B cell (primary cell): ENCODE data around the gene ARHGAP23. TPM values are rescaled to one million over a fixed set of nuclear protein-coding genes. Genes with fewer than 3 reads are reported as not detected.

ENCODE experiments used
- ATAC-seq: fragments of 200-7000 bp; cut with Tn5 transposase; one replicate; pipeline ENCODE4 v1.10.0; 2021; ENCODE audit warnings: low read depth, mild to moderate bottlenecking, moderate number of reproducible peaks, moderate library complexity
- CTCF ChIA-PET: fragments of 350-600 bp; sonication (Branson Sonifier 250); formaldehyde crosslinking; loops from one replicate; lab custom pipeline; 2021; ENCODE audit warnings: antibody characterized with exemption, inconsistent platforms; lab: Charles Lee
- POLR2A ChIA-PET: fragments of 350-600 bp; sonication (Branson Sonifier 250); formaldehyde crosslinking; loops from one replicate; lab custom pipeline; 2021; ENCODE audit warnings: antibody characterized with exemption; lab: Charles Lee
- DNase-seq: peaks from one replicate; pipeline ENCODE4 v3.0.0; 2013
- H2AFZ ChIP-seq: 2 replicates; pipeline ENCODE4 v1.6.1; 2012; ENCODE audit warnings: mild to moderate bottlenecking, low read depth, low read length; ENCODE audit not compliant: insufficient read depth, poor library complexity, severe bottlenecking
- H3K27ac ChIP-seq, 2 donors: 1 replicate in 1 of 2; 2 replicates in 1 of 2; pipeline ENCODE4 v1.5.1; 2012 to 2013; ENCODE audit warnings: low read length in 2 of 2, mild to moderate bottlenecking in 2 of 2, moderate library complexity in 1 of 2
- H3K27me3 ChIP-seq, 4 experiments: fragments of 200-600 bp in 1 of 4; sonication (generic) in 1 of 4; replicated peaks in 1 of 4; 1 replicate in 2 of 4; 2 replicates in 2 of 4; pipeline versions ENCODE4 v1.6.1 to v1.7.0; 2013 to 2016; ENCODE audit warnings: low read length in 3 of 4, mild to moderate bottlenecking in 2 of 4, mixed read lengths in 1 of 4, moderate library complexity in 1 of 4; ENCODE audit not compliant: insufficient read depth in 4 of 4, control insufficient read depth in 3 of 4; ENCODE audit errors: control extremely low read depth in 1 of 4
- H3K36me3 ChIP-seq, 2 experiments: replicated peaks in 1 of 2; 1 replicate in 1 of 2; 2 replicates in 1 of 2; pipeline versions ENCODE4 v1.6.1 to v1.7.1; 2013; ENCODE audit warnings: low read length in 1 of 2; ENCODE audit not compliant: insufficient read depth in 2 of 2, control insufficient read depth in 1 of 2; ENCODE audit errors: control extremely low read depth in 1 of 2, extremely low read depth in 1 of 2
- H3K4me1 ChIP-seq, 2 donors: fragments of 200-600 bp in 1 of 2; sonication (generic) in 1 of 2; 1 replicate in 1 of 2; 2 replicates in 1 of 2; pipeline versions ENCODE4 v1.5.1 to v1.6.1; 2013 to 2017; ENCODE audit warnings: low read length in 2 of 2; ENCODE audit not compliant: control insufficient read depth in 2 of 2, insufficient read depth in 2 of 2
- H3K4me2 ChIP-seq: replicated peaks from 2 replicates; pipeline ENCODE3; 2012; ENCODE audit warnings: mild to moderate bottlenecking, low read depth, low read length; ENCODE audit not compliant: poor library complexity, severe bottlenecking
- H3K4me3 ChIP-seq, 5 experiments: fragments of 200-600 bp in 1 of 5; sonication (generic) in 1 of 5; 1 replicate in 3 of 5; 2 replicates in 2 of 5; pipeline versions ENCODE4 v1.5.1 to v1.7.0; 2011 to 2016; ENCODE audit warnings: low read length in 4 of 5, mild to moderate bottlenecking in 4 of 5, low read depth in 2 of 5, control low read depth in 1 of 5, moderate library complexity in 1 of 5; ENCODE audit not compliant: insufficient read depth in 1 of 5; ENCODE audit errors: control extremely low read depth in 1 of 5, extremely low read depth in 1 of 5
- H3K79me2 ChIP-seq: fragments of 200-600 bp; sonication (generic); one replicate; pipeline ENCODE4 v1.6.0; 2016; ENCODE audit warnings: low read length; ENCODE audit not compliant: control insufficient read depth, insufficient read depth
- H3K9ac ChIP-seq: fragments of 200-600 bp; sonication (generic); 2 replicates; pipeline ENCODE4 v1.6.1; 2017; ENCODE audit warnings: mild to moderate bottlenecking, low read length, moderate library complexity
- H3K9me3 ChIP-seq, 3 donors: one replicate each; pipeline versions ENCODE4 v1.6.1 to v1.7.1; 2013; ENCODE audit warnings: low read length in 2 of 3; ENCODE audit not compliant: control insufficient read depth in 2 of 3, insufficient read depth in 1 of 3; ENCODE audit errors: control extremely low read depth in 1 of 3
- H4K20me1 ChIP-seq: 2 replicates; pipeline ENCODE4 v1.6.0; 2012; ENCODE audit warnings: mild to moderate bottlenecking, low read length; ENCODE audit not compliant: insufficient read depth, control insufficient read depth, poor library complexity, severe bottlenecking
- H3K27ac Mint-ChIP-seq: one replicate; pipeline ENCODE4 v1.8.0; 2021; ENCODE audit warnings: mixed read lengths
- H3K27me3 Mint-ChIP-seq: one replicate; pipeline ENCODE4 v1.8.0; 2021; ENCODE audit warnings: mixed read lengths
- H3K4me1 Mint-ChIP-seq: one replicate; pipeline ENCODE4 v1.8.0; 2021; ENCODE audit warnings: mixed read lengths
- H3K4me3 Mint-ChIP-seq: one replicate; pipeline ENCODE4 v1.8.0; 2021; ENCODE audit warnings: mixed read lengths
- H3K9me3 Mint-ChIP-seq: one replicate; pipeline ENCODE4 v1.8.0; 2022; ENCODE audit warnings: mixed read lengths; ENCODE audit not compliant: insufficient read depth
- CTCF ChIP-seq: fragments of 200-600 bp; IDR thresholded peaks from one replicate; pipeline ENCODE4 v1.8.0; 2022; ENCODE audit warnings: antibody characterized with exemption, mild to moderate bottlenecking
- EZH2 ChIP-seq: IDR thresholded peaks from 2 replicates; pipeline ENCODE4 v1.6.1; 2012; ENCODE audit warnings: borderline replicate concordance, low read depth, mild to moderate bottlenecking, moderate library complexity, low read length; ENCODE audit not compliant: insufficient read depth, poor library complexity, severe bottlenecking
- WGBS: methylation state at CpG from one replicate; pipeline ENCODE4 v1.1.5; 2013; ENCODE audit warnings: missing lambda C conversion rate; ENCODE audit not compliant: insufficient coverage; 5-methylcytosine and 5-hydroxymethylcytosine counted together
- intact Hi-C: fragments of 100-400 bp; cut with micrococcal nuclease; formaldehyde crosslinking; loops from one replicate; pipeline ENCODE4 v1.10.0; 2022
- polyA plus RNA-seq: library from polyadenylated mRNA; depleted of rRNA; stranded (reverse); fragments of >200 nt; gene quantifications from 2 replicates; pipeline ENCODE4 v1.2.3, GENCODE V29; 2012
- total RNA-seq, 2 donors: library from RNA; stranded (reverse); fragments of 120-200 nt in 1 of 2; gene quantifications; 1 replicate in 1 of 2; 2 replicates in 1 of 2; pipeline versions ENCODE4 v1.2.3 to v1.2.4, GENCODE V29; 2013 to 2022

ARHGAP23 gene
- total and polyA plus RNA-seq, 2 donors (not counting 1 experiment from before 2014, with no cell fraction given), result 0.07 to 0.12 TPM

DNA sequence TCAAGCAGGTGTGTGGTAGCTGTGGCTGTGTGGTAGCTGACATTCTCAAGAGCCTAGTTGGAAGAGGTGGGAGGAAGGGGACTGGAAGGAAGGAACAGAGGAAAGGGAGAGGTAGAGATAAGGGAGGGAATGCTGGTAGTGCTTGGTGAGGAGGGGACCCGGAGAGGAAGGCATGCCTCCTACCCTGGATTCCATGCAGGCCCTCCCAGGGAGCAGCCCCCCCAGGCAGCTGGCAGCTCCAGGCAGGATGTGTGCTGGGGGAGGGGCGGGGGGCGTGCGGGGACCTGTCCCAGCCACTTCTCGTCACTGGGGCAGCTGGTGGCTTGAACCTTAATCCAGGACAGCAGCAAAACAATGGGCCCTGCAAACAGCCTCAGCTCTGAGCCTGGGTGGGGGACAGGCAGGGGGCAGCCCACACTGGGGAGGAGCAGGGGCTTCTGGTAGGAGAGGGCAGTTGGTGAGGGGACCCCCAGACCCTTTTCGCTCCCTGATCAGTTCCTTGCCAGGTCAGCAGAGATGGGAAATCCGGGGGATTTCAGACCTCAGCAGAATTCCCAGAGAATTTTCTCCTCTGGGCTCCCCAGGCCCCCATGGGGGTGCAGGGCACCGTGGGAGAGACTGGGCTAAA is 27.1 kb downstream of the ARHGAP23 start:
- CTCF ChIA-PET, result no interaction called here
- Histone ChIP-seq H3K79me2 (no peaks in the 10 kb centered on the region), H3K4me2 (no peak overlapping the region)

More for the DNA sequence above, 27.1 kb downstream of the ARHGAP23 start:
- WGBS, result 72% methylated on average over 8 of the region's 8 CpGs
- intact Hi-C loops, result no loop called here
- no peaks in the 10 kb centered on the region for H4K20me1 ChIP-seq
- Mint-ChIP-seq H3K9me3 (no peaks in the 10 kb centered on the region), H3K4me1 (peaks cover 13% of the 10 kb centered on the region), H3K4me3 (no peak overlapping the region), H3K27ac (no peak overlapping the region), H3K27me3 (peaks cover 42% of the 10 kb centered on the region)
- TF ChIP-seq EZH2 (no peak), CTCF (no peak)
- peaks cover 0 to 27% (median 6%) of the 10 kb centered on the region in 4 experiments for H3K27me3 ChIP-seq
- no peak for ATAC-seq
- no peaks in the 10 kb centered on the region for H3K36me3 ChIP-seq
- no peak overlapping the region for H3K4me3 ChIP-seq
- no peak overlapping the region for H3K9ac ChIP-seq
- no peak overlapping the region for H3K27ac ChIP-seq
- peaks cover 0 to 2% (median 0%) of the 10 kb centered on the region in 3 donors for H3K9me3 ChIP-seq
- POLR2A ChIA-PET, result interaction anchor here (0.6 kb wide), 1 partner anchor 1910 kb away, joined by 4 read pairs; no protein-coding TSS in a partner anchor
- no peaks in the 10 kb centered on the region for H3K4me1 ChIP-seq
- H2AFZ ChIP-seq, result no peak overlapping the region
- no peak for DNase-seq
